OCI-LY7 (cell line): ENCODE measurements around the gene NEDD9. TPM values are rescaled to one million over a fixed set of nuclear protein-coding genes. Genes with fewer than 3 reads are reported as not detected.

Experiments
- BruUV-seq: library from RNA; stranded (reverse); fragments of 400-500 nt; replicated peaks from 2 replicates; lab custom pipeline; 2021; lab: Mats Ljungman, UMichigan
- CTCF ChIA-PET: fragments of 300-600 bp; sonication (Branson Sonifier 250); formaldehyde crosslinking; loops from one replicate; lab custom pipeline; 2022; ENCODE audit warnings: antibody characterized with exemption; ENCODE audit not compliant: unreplicated experiment; lab: Charles Lee
- POLR2A ChIA-PET: fragments of 300-600 bp; sonication (Branson Sonifier 250); formaldehyde crosslinking; loops from one replicate; lab custom pipeline; 2022; ENCODE audit warnings: antibody characterized with exemption; lab: Charles Lee
- DNase-seq: peaks from one replicate; pipeline ENCODE4 v3.0.0-alpha.2; 2015; ENCODE audit warnings: low spot score
- H2AFZ ChIP-seq: fragments of 200-600 bp; sonication (generic), shearing (Covaris generic); 2 replicates; pipeline ENCODE4 v1.6.1; 2014; ENCODE audit warnings: mild to moderate bottlenecking, antibody characterized with exemption, low read length, moderate library complexity
- H3K27ac ChIP-seq: fragments of 200-600 bp; sonication (generic); 2 replicates; pipeline ENCODE4 v1.5.1; 2014; ENCODE audit warnings: mixed run types, low read depth, mild to moderate bottlenecking, moderate library complexity, low read length, inconsistent platforms; ENCODE audit not compliant: poor library complexity, severe bottlenecking
- H3K36me3 ChIP-seq: fragments of 200-600 bp; sonication (generic); 2 replicates; pipeline ENCODE4 v1.6.1; 2014; ENCODE audit warnings: mild to moderate bottlenecking, antibody characterized with exemption, low read length, moderate library complexity, mixed read lengths; ENCODE audit not compliant: insufficient read depth
- H3K4me1 ChIP-seq: fragments of 200-600 bp; sonication (generic); 2 replicates; pipeline ENCODE4 v1.5.1; 2014; ENCODE audit warnings: mild to moderate bottlenecking, low read length; ENCODE audit not compliant: insufficient read depth, poor library complexity, severe bottlenecking
- H3K4me2 ChIP-seq: fragments of 200-600 bp; sonication (generic); 2 replicates; pipeline ENCODE4 v1.6.1; 2014; ENCODE audit warnings: mild to moderate bottlenecking, low read length
- H3K4me3 ChIP-seq: fragments of 200-600 bp; sonication (generic); 2 replicates; pipeline ENCODE4 v1.5.1; 2014; ENCODE audit warnings: mild to moderate bottlenecking, low read depth, low read length; ENCODE audit not compliant: poor library complexity, severe bottlenecking
- H3K79me2 ChIP-seq: fragments of 200-600 bp; sonication (generic); 2 replicates; pipeline ENCODE4 v1.6.1; 2016; ENCODE audit warnings: low read depth, mild to moderate bottlenecking, low read length, moderate library complexity, mixed read lengths; ENCODE audit not compliant: insufficient read depth
- H3K9me2 ChIP-seq: fragments of 200-600 bp; sonication (generic); 2 replicates; pipeline ENCODE4 v1.6.1; 2016; ENCODE audit warnings: mild to moderate bottlenecking, low read length, mixed read lengths; ENCODE audit not compliant: insufficient read depth
- H3K9me3 ChIP-seq: fragments of 200-600 bp; sonication (generic); 2 replicates; pipeline ENCODE4 v1.6.1; 2014; ENCODE audit warnings: mild to moderate bottlenecking, mixed run types, low read length, mixed read lengths
- H4K20me1 ChIP-seq: fragments of 200-600 bp; sonication (generic); 2 replicates; pipeline ENCODE4 v1.6.1; 2014; ENCODE audit warnings: mild to moderate bottlenecking, antibody characterized with exemption, low read length, moderate library complexity, mixed read lengths; ENCODE audit not compliant: insufficient read depth
- CTCF ChIP-seq: fragments of 200-600 bp; sonication (generic); conservative IDR thresholded peaks from 2 replicates; pipeline ENCODE4 v1.5.1; 2014; ENCODE audit warnings: mild to moderate bottlenecking, antibody characterized with exemption, low read length, moderate library complexity, mixed read lengths
- EZH2phosphoT487 ChIP-seq: fragments of 200-600 bp; sonication (generic); IDR thresholded peaks from 2 replicates; pipeline ENCODE4 v1.6.1; 2018; ENCODE audit warnings: low read depth, borderline replicate concordance, mild to moderate bottlenecking, mixed run types, antibody characterized with exemption, low read length, moderate library complexity, mixed read lengths
- intact Hi-C: fragments of 100-400 bp; cut with micrococcal nuclease; formaldehyde crosslinking; loops from one replicate; pipeline ENCODE4 v1.10.0; 2022; ENCODE audit not compliant: unreplicated experiment
- total RNA-seq, 2 experiments: library from RNA; depleted of rRNA in 1 of 2; stranded (reverse); fragments of >200 nt in 1 of 2; shearing (Covaris generic) in 1 of 2; gene quantifications; 2 replicates each; pipeline ENCODE4 v1.2.3, GENCODE V29; 2014 to 2022

Gene NEDD9
- total RNA-seq, 2 experiments from 2014 or later: 13.0 to 41.6 TPM

GRCh38 chr6:11277275-11278206 is 45.1 kb upstream of the NEDD9 start:
- TF ChIP-seq CTCF (no peak), EZH2phosphoT487 (no peak)
- Histone ChIP-seq H3K4me1 (no peaks in the 10 kb centered on the region), H3K36me3 (no peaks in the 10 kb centered on the region), H3K79me2 (no peaks in the 10 kb centered on the region), H3K4me2 (no peak overlapping the region), H3K4me3 (no peak overlapping the region), H3K27ac (no peak overlapping the region), H4K20me1 (no peaks in the 10 kb centered on the region), H3K9me3 (no peaks in the 10 kb centered on the region), H2AFZ (no peak overlapping the region), H3K9me2 (no peaks in the 10 kb centered on the region)
- no peak for DNase-seq
- POLR2A ChIA-PET: interaction anchor here (0.9 to 1.8 kb wide), 2 partner anchors 16 to 208 kb away, joined by 3 read pairs; no protein-coding TSS in a partner anchor
- intact Hi-C loops: no loop called here
- CTCF ChIA-PET: interaction anchor here (1.1 kb wide), 1 partner anchor 16 kb away, joined by 3 read pairs; no protein-coding TSS in a partner anchor
- no TSS peak for BruUV-seq

- intact Hi-C loops: no loop called here
- Histone ChIP-seq H2AFZ (no peak overlapping the region), H3K27ac (no peak overlapping the region), H3K4me3 (no peak overlapping the region), H3K4me1 (no peaks in the 10 kb centered on the region), H3K36me3 (no peaks in the 10 kb centered on the region), H3K4me2 (no peak overlapping the region), H3K9me3 (no peaks in the 10 kb centered on the region), H3K9me2 (no peaks in the 10 kb centered on the region), H4K20me1 (no peaks in the 10 kb centered on the region), H3K79me2 (no peaks in the 10 kb centered on the region)
- CTCF ChIA-PET: interaction anchor here (1.1 kb wide), 1 partner anchor 15 kb away, joined by 3 read pairs; no protein-coding TSS in a partner anchor
- POLR2A ChIA-PET: no interaction called here
- BruUV-seq: no TSS peak
- TF ChIP-seq EZH2phosphoT487 (no peak), CTCF (no peak)
- DNase-seq: no peak
Measured at GRCh38 chr6:11276911-11277274, 44.4 kb upstream of the NEDD9 start.

GRCh38 chr6:11276228-11276627 is 43.8 kb upstream of the NEDD9 start:
- Histone ChIP-seq H3K36me3 (no peaks in the 10 kb centered on the region), H3K27ac (no peak overlapping the region), H4K20me1 (no peaks in the 10 kb centered on the region), H2AFZ (no peak overlapping the region), H3K79me2 (no peaks in the 10 kb centered on the region), H3K4me2 (no peak overlapping the region), H3K4me1 (no peaks in the 10 kb centered on the region), H3K9me3 (no peaks in the 10 kb centered on the region), H3K4me3 (no peak overlapping the region), H3K9me2 (no peaks in the 10 kb centered on the region)
- POLR2A ChIA-PET: no interaction called here
- BruUV-seq: no TSS peak
- CTCF ChIA-PET: interaction anchor here (1.1 kb wide), 1 partner anchor 15 kb away, joined by 3 read pairs; no protein-coding TSS in a partner anchor
- intact Hi-C loops: no loop called here
- DNase-seq: no peak
- TF ChIP-seq CTCF (no peak), EZH2phosphoT487 (no peak)
